NCI-H526 treated with DMSO at 0.1 percent for 48 hours (cell line): ENCODE measurements around the gene RCN2.

Experiments
- DNase-seq: peaks from one replicate; lab custom pipeline; 2025; lab: John Stamatoyannopoulos, UW

Gene RCN2

GRCh38 chr15:76994496-76994895 is 62.9 kb downstream of the RCN2 start:
- DNase-seq, result no peak

- DNase-seq, result no peak
These were observed 63.7 kb downstream of the RCN2 start, which contains the start of gene PSTPIP1 for GRCh38 chr15:76994971-76995945. TSS of gene PSTPIP1 (plus strand) at chr15:76995126. CDS start at chr15:76995574, 448 bp downstream.

GRCh38 chr15:76996076-76996525 is 64.6 kb downstream of the RCN2 start:
- DNase-seq, result no peak

- no peak for DNase-seq
These were observed 65.2 kb downstream of the RCN2 start for GRCh38 chr15:76996526-76997401.

- DNase-seq, result no peak
These were observed 67.2 kb downstream of the RCN2 start for GRCh38 chr15:76998663-76999285.

GRCh38 chr15:76999996-77000395 is 68.4 kb downstream of the RCN2 start:
- no peak for DNase-seq

GRCh38 chr15:77001351-77001750 is 69.8 kb downstream of the RCN2 start:
- no peak for DNase-seq

GRCh38 chr15:77001966-77002365 is 70.4 kb downstream of the RCN2 start:
- no peak for DNase-seq

GRCh38 chr15:77002436-77002835 is 70.9 kb downstream of the RCN2 start:
- no peak for DNase-seq

- DNase-seq, result no peak
These were observed 71.7 kb downstream of the RCN2 start for GRCh38 chr15:77002954-77003912.
